Measurements from ENCODE around the gene BCL2L13.

BCL2L13 gene

DNA sequence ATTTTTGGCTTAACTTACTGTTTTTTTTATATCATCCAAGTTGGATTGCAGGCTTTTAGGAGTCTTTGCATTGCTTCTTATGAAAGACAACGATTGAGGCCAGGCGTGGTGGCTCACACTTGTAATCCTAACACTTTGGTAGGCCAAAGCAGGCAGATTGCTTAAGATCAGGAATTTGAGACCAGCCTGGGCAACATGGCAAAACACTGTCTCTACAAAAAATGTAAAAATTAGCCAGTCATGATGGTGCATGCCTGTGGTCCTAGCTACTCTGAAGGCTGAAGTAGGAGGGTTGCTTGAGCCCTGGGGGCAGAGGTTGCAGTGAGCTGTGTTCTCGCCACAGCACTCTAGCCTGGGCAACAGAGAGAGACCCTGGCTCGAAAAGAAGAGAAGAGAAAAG lies 79.2 kb downstream of the BCL2L13 start:
- no peaks in the 10 kb centered on the region for H3K4me1 ChIP-seq (ENCODE audit: insufficient read depth, low read length)
- H3K9me3 ChIP-seq (ENCODE audit: control insufficient read depth, insufficient read depth, low read length), result no peaks in the 10 kb centered on the region
- no peak overlapping the region for H3K9ac ChIP-seq (ENCODE audit: low read depth, low read length)
- H3K36me3 ChIP-seq (ENCODE audit: insufficient read depth, low read length), result no peaks in the 10 kb centered on the region

DNA sequence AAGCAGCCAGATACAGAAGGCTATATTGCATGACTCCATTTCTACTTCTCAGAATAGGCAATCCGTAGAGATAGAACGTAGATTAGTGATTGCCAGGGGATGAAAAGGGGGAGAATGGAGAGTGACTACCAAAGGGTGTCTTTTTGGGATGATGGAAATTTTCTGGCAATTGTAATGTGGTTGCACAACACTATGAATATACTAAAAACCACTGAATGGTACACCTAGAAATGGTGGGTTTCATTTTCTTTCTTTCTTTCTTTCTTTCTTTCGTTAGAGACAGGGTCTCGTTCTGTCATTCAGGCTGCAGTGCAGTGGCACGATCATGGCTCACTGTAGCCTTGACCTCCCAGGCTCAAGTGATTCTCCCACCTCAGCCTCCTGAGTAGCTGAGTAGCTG lies 81.4 kb downstream of the BCL2L13 start:
- Histone ChIP-seq H3K4me1 (ENCODE audit: insufficient read depth, low read length) (no peaks in the 10 kb centered on the region), H3K9ac (ENCODE audit: low read depth, low read length) (no peak overlapping the region), H3K36me3 (ENCODE audit: insufficient read depth, low read length) (no peaks in the 10 kb centered on the region), H3K9me3 (ENCODE audit: control insufficient read depth, insufficient read depth, low read length) (no peaks in the 10 kb centered on the region)

DNA sequence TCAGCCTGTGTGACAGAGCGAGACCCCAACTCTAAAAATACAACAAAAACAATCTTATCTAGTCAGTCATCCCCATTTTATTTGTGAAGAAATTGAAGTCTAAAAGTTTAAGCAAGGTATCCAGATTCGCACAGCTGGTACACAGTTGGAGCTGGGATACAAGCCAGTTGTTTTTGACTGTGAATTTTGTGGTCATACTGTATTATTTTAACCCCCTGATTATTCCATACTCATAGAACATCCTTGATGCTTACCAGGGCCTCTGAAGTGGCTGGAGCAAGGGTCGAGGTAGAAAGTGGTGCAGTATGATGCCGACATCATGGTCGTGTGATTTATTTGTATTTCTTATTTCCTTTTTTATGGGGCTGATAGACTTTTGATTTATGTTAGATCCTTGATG lies 85.7 kb downstream of the BCL2L13 start:
- Histone ChIP-seq H3K9me3 (ENCODE audit: control insufficient read depth, insufficient read depth, low read length) (no peaks in the 10 kb centered on the region), H3K4me1 (ENCODE audit: insufficient read depth, low read length) (no peaks in the 10 kb centered on the region), H3K36me3 (ENCODE audit: insufficient read depth, low read length) (peaks cover 25% of the 10 kb centered on the region), H3K9ac (ENCODE audit: low read depth, low read length) (no peak overlapping the region)

DNA sequence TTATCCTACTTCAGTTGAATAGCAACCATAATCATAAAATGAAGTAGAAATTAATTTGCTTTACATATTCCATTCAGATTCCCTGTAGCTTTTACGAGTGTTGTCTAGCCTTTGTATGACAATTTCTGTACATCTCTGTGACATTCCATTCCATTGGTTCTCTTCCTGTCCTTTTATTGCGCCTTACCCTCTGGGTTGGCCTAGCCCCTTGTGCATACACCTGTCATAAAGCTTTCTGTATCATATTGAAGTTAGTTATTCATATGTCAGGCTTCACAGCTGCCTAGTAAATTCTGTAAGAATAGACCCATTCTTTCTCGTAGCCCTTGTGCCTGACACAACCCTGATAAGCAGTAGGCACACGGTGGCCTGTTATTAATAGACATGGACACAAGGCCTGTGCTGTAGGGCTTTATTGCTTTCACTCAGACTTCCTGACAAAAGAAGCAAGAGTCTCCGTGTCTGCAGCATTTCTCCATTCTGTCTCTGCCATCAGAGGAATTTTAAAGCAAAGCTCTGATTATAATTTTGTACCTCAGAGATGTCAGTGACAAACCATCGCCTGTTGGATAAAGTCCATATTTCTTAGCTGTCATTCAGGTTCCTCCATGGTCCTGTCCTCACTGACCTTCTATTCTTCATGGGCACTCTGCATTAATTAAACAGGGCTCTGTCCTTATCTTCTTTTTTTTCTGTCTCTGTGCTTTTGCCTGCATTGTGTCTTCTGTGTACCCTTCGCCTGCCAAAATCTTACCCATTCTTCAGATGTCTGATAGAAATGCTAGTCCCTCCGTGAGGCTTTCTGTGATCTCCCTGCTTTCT lies 86.3 kb downstream of the BCL2L13 start:
- Histone ChIP-seq H3K9ac (ENCODE audit: low read depth, low read length) (no peak overlapping the region), H3K9me3 (ENCODE audit: control insufficient read depth, insufficient read depth, low read length) (no peaks in the 10 kb centered on the region), H3K36me3 (ENCODE audit: insufficient read depth, low read length) (peaks cover 25% of the 10 kb centered on the region), H3K4me1 (ENCODE audit: insufficient read depth, low read length) (no peaks in the 10 kb centered on the region)

DNA sequence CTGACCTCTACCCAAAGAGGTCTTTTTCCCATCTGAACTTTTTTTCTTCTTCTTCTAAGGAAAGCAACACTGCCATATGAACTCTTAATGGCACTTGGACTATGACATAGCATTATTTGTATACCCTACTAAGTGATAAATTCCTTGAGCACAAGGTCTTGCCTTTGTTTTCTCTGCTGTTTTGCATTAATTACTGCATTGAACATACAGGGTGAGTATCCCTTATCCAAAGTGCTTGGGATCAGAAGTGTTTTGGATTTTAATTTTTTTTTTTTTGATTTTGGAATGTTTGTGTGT lies 86.9 kb downstream of the BCL2L13 start:
- peaks cover 25% of the 10 kb centered on the region for H3K36me3 ChIP-seq (ENCODE audit: insufficient read depth, low read length)
- no peaks in the 10 kb centered on the region for H3K4me1 ChIP-seq (ENCODE audit: insufficient read depth, low read length)
- H3K9ac ChIP-seq (ENCODE audit: low read depth, low read length), result no peak overlapping the region
- no peaks in the 10 kb centered on the region for H3K9me3 ChIP-seq (ENCODE audit: control insufficient read depth, insufficient read depth, low read length)

DNA sequence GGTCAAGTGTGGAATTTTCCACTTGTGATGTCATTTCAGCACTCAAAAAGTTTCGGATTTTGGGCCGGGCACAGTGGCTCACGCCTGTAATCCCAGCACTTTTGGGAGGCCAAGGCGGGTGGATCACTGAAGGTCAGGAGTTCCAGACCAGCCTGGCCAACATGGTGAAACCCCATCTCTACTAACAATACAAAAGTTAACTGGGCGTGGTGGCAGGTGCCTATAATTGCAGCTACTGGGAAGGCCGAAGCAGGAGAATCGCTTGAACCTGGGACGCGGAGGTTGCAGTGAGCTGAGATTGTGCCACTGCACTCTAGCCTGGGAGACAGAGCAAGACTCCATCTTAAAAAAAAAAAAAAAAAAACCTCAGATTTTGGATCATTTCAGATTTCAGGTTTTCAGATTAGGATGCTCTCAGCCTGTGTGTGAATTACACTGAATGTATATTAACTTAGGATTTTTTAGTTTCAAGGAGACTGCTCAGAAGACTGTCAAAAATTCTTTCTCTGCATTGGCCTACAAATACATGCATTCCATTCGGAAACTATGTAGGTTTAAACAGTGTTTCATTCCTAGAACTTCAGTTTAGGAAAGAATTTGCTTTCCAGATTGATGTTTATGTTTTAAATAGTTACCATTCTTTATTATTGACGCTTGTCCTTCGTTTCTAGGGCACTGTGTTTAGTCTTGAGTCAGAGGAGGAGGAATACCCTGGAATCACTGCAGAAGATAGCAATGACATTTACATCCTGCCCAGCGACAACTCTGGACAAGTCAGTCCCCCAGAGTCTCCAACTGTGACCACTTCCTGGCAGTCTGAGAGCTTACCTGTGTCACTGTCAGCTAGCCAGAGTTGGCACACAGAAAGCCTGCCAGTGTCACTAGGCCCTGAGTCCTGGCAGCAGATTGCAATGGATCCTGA lies 87.7 kb downstream of the BCL2L13 start:
- Histone ChIP-seq H3K9me3 (ENCODE audit: control insufficient read depth, insufficient read depth, low read length) (no peaks in the 10 kb centered on the region), H3K36me3 (ENCODE audit: insufficient read depth, low read length) (peaks cover 25% of the 10 kb centered on the region), H3K4me1 (ENCODE audit: insufficient read depth, low read length) (no peaks in the 10 kb centered on the region), H3K9ac (ENCODE audit: low read depth, low read length) (no peak overlapping the region)

DNA sequence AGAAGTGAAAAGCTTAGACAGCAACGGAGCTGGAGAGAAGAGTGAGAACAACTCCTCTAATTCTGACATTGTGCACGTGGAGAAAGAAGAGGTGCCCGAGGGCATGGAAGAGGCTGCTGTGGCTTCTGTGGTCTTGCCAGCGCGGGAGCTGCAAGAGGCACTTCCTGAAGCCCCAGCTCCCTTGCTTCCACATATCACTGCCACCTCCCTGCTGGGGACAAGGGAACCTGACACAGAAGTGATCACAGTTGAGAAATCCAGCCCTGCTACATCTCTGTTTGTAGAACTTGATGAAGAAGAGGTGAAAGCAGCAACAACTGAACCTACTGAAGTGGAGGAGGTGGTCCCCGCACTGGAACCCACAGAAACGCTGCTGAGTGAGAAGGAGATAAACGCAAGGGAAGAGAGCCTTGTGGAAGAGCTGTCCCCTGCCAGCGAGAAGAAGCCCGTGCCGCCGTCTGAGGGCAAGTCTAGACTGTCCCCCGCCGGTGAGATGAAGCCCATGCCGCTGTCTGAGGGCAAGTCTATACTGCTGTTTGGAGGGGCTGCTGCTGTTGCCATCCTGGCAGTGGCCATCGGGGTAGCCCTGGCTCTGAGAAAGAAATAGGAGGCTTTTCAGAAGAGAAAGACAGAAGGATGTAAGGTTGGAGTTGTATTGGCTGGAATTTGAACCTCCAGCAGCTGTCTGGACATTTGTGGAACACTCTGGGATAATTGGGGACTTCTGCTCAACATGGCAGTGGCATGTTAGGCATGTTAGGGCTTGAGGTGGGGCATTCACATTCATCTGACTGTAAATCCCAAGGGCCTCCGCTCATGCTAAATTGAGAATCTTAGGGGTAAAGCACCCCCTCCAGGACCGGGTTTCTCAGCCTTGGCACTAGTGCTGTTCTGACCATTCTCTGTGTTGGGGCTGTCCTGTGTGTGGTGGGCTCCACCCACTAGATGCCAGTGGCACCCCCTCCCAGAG lies 88.7 kb downstream of the BCL2L13 start:
- H3K4me1 ChIP-seq (ENCODE audit: insufficient read depth, low read length), result no peaks in the 10 kb centered on the region
- H3K9ac ChIP-seq (ENCODE audit: low read depth, low read length), result no peak overlapping the region
- H3K36me3 ChIP-seq (ENCODE audit: insufficient read depth, low read length), result peaks cover 26% of the 10 kb centered on the region
- no peaks in the 10 kb centered on the region for H3K9me3 ChIP-seq (ENCODE audit: control insufficient read depth, insufficient read depth, low read length)

DNA sequence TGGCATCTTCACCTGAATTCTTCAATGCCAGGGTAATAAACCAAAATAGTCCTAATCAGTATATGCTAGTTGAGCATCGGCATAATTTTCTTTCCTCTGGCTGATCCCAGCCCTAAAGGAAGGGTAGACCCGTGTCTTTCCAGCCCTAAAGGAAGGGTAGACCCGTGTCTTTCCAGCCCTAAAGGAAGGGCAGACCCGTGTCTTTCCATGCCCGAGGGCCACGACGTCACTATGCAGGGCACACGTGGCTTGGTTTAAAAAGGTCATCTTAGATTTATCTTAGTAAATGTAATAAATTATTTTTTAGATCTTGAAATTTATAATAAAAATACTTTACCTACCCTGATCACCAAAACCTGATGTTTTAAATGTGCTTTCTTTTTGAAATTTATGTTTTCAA lies 90.2 kb downstream of the BCL2L13 start:
- Histone ChIP-seq H3K9ac (ENCODE audit: low read depth, low read length) (no peak overlapping the region), H3K9me3 (ENCODE audit: control insufficient read depth, insufficient read depth, low read length) (no peaks in the 10 kb centered on the region), H3K36me3 (ENCODE audit: insufficient read depth, low read length) (peaks cover 32% of the 10 kb centered on the region), H3K4me1 (ENCODE audit: insufficient read depth, low read length) (no peaks in the 10 kb centered on the region)

DNA sequence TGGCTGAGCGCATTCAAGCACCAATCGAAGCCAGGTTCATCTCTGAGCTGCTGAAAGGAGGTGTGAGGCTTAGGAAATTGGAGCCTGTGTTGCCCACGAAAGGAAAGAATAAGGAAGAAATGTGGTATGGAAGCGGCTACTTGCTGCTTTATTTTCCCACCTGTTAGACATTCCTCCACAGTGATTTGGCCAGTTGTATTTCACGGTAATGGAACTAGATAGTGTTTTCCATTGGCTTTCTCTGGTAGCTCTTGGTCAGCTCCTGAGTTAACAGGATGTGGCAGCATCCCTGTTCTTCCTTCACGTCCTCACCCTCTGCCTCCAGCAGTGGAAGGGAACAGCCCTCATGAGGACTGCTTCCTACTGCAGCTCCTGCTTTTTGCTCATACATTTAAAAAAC lies 91.0 kb downstream of the BCL2L13 start:
- Histone ChIP-seq H3K4me1 (ENCODE audit: insufficient read depth, low read length) (no peaks in the 10 kb centered on the region), H3K9me3 (ENCODE audit: control insufficient read depth, insufficient read depth, low read length) (no peaks in the 10 kb centered on the region), H3K36me3 (ENCODE audit: insufficient read depth, low read length) (peaks cover 36% of the 10 kb centered on the region), H3K9ac (ENCODE audit: low read depth, low read length) (no peak overlapping the region)

DNA sequence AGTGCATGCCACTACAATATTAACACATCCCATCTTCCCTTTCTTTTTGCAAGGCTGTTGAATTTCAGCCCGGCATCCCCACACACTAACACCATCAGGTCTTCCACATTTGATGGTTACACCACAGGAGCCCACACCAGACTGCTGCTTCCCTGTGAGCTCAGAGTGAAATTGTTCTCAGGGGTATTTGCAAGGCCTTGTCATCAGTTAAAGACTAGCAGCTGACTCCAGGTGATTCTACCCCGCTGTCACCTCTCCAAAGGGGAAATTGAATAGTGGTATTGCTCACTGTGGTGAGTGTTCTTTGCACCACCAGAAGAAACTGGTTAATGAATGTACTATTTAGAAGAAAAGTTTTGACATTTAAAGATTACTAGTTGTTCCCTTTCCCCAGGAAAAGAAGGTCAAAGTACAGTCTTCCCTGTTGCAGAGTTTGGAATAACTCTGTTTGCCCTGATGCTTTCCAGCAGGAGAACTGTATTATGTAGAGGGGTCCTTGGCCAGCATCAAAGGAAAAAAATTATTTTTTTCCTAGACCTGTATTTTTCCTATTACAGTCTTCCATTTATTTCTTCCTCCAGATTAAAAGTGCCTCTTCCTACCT lies 93.8 kb downstream of the BCL2L13 start:
- H3K9me3 ChIP-seq (ENCODE audit: control insufficient read depth, insufficient read depth, low read length), result no peaks in the 10 kb centered on the region
- H3K36me3 ChIP-seq (ENCODE audit: insufficient read depth, low read length), result peaks cover 28% of the 10 kb centered on the region
- H3K9ac ChIP-seq (ENCODE audit: low read depth, low read length), result no peak overlapping the region
- no peaks in the 10 kb centered on the region for H3K4me1 ChIP-seq (ENCODE audit: insufficient read depth, low read length)

DNA sequence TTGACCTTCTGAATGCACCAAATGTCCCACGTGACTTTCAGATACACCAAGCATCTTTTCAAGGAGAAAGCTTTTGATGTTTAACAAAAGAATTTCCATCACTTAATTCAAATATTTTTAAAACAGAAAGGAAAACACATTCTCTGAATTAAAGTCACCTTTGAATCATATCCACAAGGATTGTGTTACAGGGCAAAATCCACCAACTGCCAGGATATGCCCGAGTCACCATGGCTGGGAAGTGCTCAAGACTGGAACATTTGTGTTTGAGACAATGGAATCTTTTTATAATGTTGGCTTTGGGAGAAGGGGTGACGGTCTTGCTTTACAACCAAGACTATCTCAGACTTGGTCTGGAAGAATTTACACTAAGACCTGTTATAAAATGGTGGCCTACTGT lies 94.9 kb downstream of the BCL2L13 start:
- H3K9ac ChIP-seq (ENCODE audit: low read depth, low read length), result no peak overlapping the region
- H3K36me3 ChIP-seq (ENCODE audit: insufficient read depth, low read length), result peaks cover 19% of the 10 kb centered on the region

DNA sequence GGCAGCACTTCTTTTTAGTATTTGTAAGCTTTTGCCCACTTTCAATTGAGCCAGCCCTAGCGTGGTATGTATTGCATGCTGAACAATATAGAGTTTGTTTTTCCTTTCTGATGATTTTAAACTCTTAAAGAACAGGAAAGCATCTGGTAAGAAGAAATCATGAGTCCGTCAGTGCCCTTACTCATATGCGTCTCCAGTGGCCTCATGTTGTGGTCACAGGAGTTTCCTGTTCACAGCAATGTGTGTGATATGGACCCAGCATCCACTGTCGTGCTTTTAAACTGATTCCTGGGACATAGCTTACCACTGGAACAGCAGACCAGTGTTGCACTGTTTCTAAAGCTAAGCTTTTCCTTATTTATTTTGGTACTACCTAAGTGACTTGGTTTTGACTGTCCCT lies 95.6 kb downstream of the BCL2L13 start:
- Histone ChIP-seq H3K9ac (ENCODE audit: low read depth, low read length) (no peak overlapping the region), H3K36me3 (ENCODE audit: insufficient read depth, low read length) (peaks cover 11% of the 10 kb centered on the region)

More for the DNA sequence above, 94.9 kb downstream of the BCL2L13 start:
- Histone ChIP-seq H3K4me1 (ENCODE audit: insufficient read depth, low read length) (no peaks in the 10 kb centered on the region), H3K9me3 (ENCODE audit: control insufficient read depth, insufficient read depth, low read length) (no peaks in the 10 kb centered on the region)

DNA sequence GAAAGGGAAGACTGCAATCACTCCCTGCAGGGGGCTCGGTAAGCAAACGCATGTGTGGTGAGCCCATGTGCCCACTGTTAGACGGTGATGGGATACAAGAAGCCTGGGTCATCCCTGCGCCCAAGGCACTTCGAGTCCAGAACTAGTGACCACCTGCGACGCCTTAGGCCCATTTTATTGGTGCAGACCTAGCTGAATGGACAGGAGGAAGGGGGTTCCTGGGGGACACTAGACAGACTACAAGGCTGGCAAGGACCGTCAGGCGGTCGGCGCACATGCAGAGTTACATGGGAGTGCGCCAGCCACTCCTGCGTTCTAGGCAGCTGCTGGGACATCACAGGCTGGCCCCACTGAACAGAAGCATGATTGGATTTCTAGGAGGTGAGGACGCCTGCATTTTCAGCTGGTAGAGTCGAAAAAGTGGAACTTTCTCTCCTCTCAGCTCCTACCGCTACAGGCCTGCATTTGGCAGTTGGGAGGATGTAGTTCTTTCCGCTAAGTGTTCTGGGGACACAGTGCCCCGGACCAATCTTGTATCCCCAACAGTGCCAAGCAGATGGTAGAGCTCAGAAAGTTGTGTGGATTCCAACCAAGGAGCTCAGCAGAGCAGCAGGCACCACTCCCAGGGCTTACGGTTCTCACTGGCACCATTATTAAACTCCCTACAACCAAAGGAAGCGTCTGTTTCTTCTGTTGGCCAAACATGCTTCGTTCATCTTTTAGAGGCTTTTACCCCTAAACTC lies 100.0 kb downstream of the BCL2L13 start:
- peaks cover 6% of the 10 kb centered on the region; the same call in 1 of the 2 replicates for H3K36me3 ChIP-seq (ENCODE audit: insufficient read depth, low read length)
- H3K9me3 ChIP-seq (ENCODE audit: control insufficient read depth, insufficient read depth, low read length), result no peaks in the 10 kb centered on the region
- no peak overlapping the region for H3K9ac ChIP-seq (ENCODE audit: low read depth, low read length)
- peaks cover 6% of the 10 kb centered on the region; the same call in 1 of the 2 replicates for H3K4me1 ChIP-seq (ENCODE audit: insufficient read depth, low read length)

More for the DNA sequence above, 95.6 kb downstream of the BCL2L13 start:
- Histone ChIP-seq H3K9me3 (ENCODE audit: control insufficient read depth, insufficient read depth, low read length) (no peaks in the 10 kb centered on the region), H3K4me1 (ENCODE audit: insufficient read depth, low read length) (no peaks in the 10 kb centered on the region)
